Neural crest cell (in vitro differentiated cells): Measurements from ENCODE around the gene CNR2. TPM values are rescaled to one million over a fixed set of nuclear protein-coding genes. Genes with fewer than 3 reads are reported as not detected.
"Not testable (repeated sequence)": the region's sequence is repeated elsewhere in the genome, so short reads cannot be mapped to it uniquely, and the experiment has no call there.

Experiments used
- DNase-seq: peaks from one replicate; pipeline ENCODE4 v3.0.0; 2021; ENCODE audit warnings: low read depth, mixed read lengths, low spot score
- H3K27ac Mint-ChIP-seq: one replicate; pipeline ENCODE4 v1.8.0; 2021; ENCODE audit warnings: mild to moderate bottlenecking, mixed read lengths; ENCODE audit not compliant: unreplicated experiment
- H3K27me3 Mint-ChIP-seq: 2 replicates; pipeline ENCODE4 v1.8.0; 2021; ENCODE audit warnings: low read depth, mild to moderate bottlenecking, mixed read lengths
- H3K36me3 Mint-ChIP-seq: 2 replicates; pipeline ENCODE4 v1.8.0; 2021; ENCODE audit warnings: low read depth, mild to moderate bottlenecking, mixed read lengths
- H3K4me1 Mint-ChIP-seq: 2 replicates; pipeline ENCODE4 v1.8.0; 2021; ENCODE audit warnings: mixed read lengths
- H3K4me3 Mint-ChIP-seq: one replicate; pipeline ENCODE4 v1.8.0; 2021; ENCODE audit warnings: mild to moderate bottlenecking, mixed read lengths
- H3K9me3 Mint-ChIP-seq: 2 replicates; pipeline ENCODE4 v1.8.0; 2021; ENCODE audit warnings: mixed read lengths
- CTCF ChIP-seq: fragments of 200-600 bp; sonication (generic); conservative IDR thresholded peaks from 2 replicates; pipeline ENCODE4 v1.5.0; 2021; ENCODE audit warnings: antibody characterized with exemption, mild to moderate bottlenecking
- total RNA-seq: library from RNA; stranded (reverse); gene quantifications from 2 replicates; pipeline ENCODE4 v1.2.1, GENCODE V29; 2021

CNR2 gene
- total RNA-seq, 1 donor from 2014 or later: not detected

- no peak overlapping the region for H3K27ac Mint-ChIP-seq
- no peak for TF ChIP-seq CTCF
- no peak for DNase-seq
- peak overlapping the region; percentile 58 for H3K4me3 Mint-ChIP-seq
- no peaks in the 10 kb centered on the region for H3K9me3 Mint-ChIP-seq
- peaks cover 24% of the 10 kb centered on the region for H3K4me1 Mint-ChIP-seq
- H3K27me3 Mint-ChIP-seq: peaks cover 14% of the 10 kb centered on the region
- no peaks in the 10 kb centered on the region for H3K36me3 Mint-ChIP-seq
Observed at GRCh38 chr1:23827717-23828116, 85.4 kb downstream of the CNR2 start.

GRCh38 chr1:23826590-23826989 lies 86.6 kb downstream of the CNR2 start:
- H3K36me3 Mint-ChIP-seq, H3K27me3 Mint-ChIP-seq, DNase-seq, H3K9me3 Mint-ChIP-seq, H3K27ac Mint-ChIP-seq: not testable (repeated sequence)
- Mint-ChIP-seq H3K4me1 (peaks cover 24% of the 10 kb centered on the region), H3K4me3 (peak overlapping the region; percentile 59)

GRCh38 chr1:23825762-23826522 lies 87.2 kb downstream of the CNR2 start:
- DNase-seq: no peak
- no peak overlapping the region for H3K27ac Mint-ChIP-seq
- H3K27me3 Mint-ChIP-seq: peaks cover 5% of the 10 kb centered on the region
- H3K4me3 Mint-ChIP-seq: peak overlapping the region; percentile 98
- H3K4me1 Mint-ChIP-seq: peaks cover 24% of the 10 kb centered on the region
- no peaks in the 10 kb centered on the region for H3K36me3 Mint-ChIP-seq
- H3K9me3 Mint-ChIP-seq: no peaks in the 10 kb centered on the region
- no peak for TF ChIP-seq CTCF

- peak; percentile 82 for DNase-seq
- no peak for TF ChIP-seq CTCF
- Mint-ChIP-seq H3K4me3 (peak within 1 kb of the TSS; percentile 98), H3K27me3 (peaks cover 2% of the 10 kb centered on the region), H3K36me3 (no peaks in the 10 kb centered on the region), H3K4me1 (peaks cover 24% of the 10 kb centered on the region), H3K27ac (peak within 1 kb of the TSS; percentile 99), H3K9me3 (no peaks in the 10 kb centered on the region)
Observed at GRCh38 chr1:23825076-23825761, 87.9 kb downstream of the CNR2 start, which contains the start of gene HMGCL. TSS of gene HMGCL (minus strand) at chr1:23825429. CDS start at chr1:23825415, 14 bp downstream.

GRCh38 chr1:23824711-23825075 lies 88.5 kb downstream of the CNR2 start:
- H3K4me3 Mint-ChIP-seq: peak overlapping the region; percentile 98
- no peak for DNase-seq
- no peaks in the 10 kb centered on the region for H3K36me3 Mint-ChIP-seq
- peak overlapping the region; percentile 99 for H3K27ac Mint-ChIP-seq
- TF ChIP-seq CTCF: no peak
- H3K27me3 Mint-ChIP-seq: no peaks in the 10 kb centered on the region
- H3K9me3 Mint-ChIP-seq: no peaks in the 10 kb centered on the region
- peaks cover 24% of the 10 kb centered on the region for H3K4me1 Mint-ChIP-seq

- Mint-ChIP-seq H3K9me3 (no peaks in the 10 kb centered on the region), H3K4me1 (peaks cover 24% of the 10 kb centered on the region), H3K36me3 (no peaks in the 10 kb centered on the region), H3K4me3 (peak overlapping the region; percentile 98), H3K27ac (peak overlapping the region; percentile 27), H3K27me3 (no peaks in the 10 kb centered on the region)
- DNase-seq: no peak
- TF ChIP-seq CTCF: no peak
Observed at GRCh38 chr1:23823767-23824166, 89.4 kb downstream of the CNR2 start.
